ENCODE data around the gene DUSP15.
A peak's percentile ranks its signal among the peaks of the same experiment; 100 is the strongest.

DNA sequence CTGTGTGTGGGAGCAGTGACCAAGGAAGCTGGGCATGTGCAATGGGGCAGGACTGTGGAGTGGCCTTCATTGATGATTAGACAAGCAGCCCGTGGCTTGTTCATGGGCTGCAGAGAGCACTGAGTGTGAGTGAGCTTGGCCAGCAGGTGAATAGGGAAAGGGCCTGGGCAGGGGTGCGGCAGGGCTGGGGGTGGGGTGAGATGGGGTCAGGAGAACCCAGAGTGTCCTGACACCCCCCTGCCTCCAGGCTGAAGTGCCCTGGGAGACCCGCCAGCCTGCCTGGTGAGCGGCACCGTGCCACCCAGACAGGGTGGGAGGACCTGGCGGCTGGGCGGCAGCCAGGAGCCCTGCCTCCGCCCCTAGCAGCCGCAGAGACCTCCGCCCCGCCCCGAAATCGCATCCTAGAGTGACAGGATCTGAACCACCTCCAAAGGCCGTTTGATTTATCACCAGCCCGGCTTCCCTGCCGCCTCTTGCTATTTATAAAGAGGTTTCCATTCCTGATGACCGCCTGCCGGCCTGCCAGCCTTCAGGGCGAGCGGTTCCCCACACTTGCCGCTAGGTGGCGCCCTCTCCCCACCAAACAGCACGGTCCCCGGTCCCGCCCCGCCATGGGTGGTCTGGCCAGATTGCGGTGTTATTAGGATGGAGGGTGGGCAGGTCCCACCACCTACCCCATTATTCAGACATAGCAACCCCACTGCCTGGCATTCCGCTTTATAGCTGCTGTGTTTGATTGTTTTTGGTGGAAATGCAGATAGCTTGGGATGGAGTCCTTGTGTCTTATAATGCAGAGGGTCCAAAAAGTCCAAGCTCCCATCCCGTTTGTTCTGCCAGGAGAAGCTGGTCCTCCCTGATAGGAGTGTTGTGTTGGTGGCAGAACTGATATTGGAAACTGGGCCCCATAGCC lies 47.7 kb downstream of the DUSP15 start:
- TF ChIP-seq, protein P1, sequence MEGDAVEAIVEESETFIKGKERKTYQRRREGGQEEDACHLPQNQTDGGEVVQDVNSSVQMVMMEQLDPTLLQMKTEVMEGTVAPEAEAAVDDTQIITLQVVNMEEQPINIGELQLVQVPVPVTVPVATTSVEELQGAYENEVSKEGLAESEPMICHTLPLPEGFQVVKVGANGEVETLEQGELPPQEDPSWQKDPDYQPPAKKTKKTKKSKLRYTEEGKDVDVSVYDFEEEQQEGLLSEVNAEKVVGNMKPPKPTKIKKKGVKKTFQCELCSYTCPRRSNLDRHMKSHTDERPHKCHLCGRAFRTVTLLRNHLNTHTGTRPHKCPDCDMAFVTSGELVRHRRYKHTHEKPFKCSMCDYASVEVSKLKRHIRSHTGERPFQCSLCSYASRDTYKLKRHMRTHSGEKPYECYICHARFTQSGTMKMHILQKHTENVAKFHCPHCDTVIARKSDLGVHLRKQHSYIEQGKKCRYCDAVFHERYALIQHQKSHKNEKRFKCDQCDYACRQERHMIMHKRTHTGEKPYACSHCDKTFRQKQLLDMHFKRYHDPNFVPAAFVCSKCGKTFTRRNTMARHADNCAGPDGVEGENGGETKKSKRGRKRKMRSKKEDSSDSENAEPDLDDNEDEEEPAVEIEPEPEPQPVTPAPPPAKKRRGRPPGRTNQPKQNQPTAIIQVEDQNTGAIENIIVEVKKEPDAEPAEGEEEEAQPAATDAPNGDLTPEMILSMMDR (IDR thresholded peaks at IDR 0.05; ENCODE audit: insufficient read depth, low read length, poor library complexity, severe bottlenecking): peak; percentile 97
- TF ChIP-seq EZH2phosphoT487 (conservative IDR thresholded peaks at IDR 0.05; ENCODE audit: low read length): no peak

Data from SU-DHL-6 (cell line).